Type B pancreatic cell (in vitro differentiated cells): ENCODE measurements around the gene KCNQ5. TPM values are rescaled to one million over a fixed set of nuclear protein-coding genes. Genes with fewer than 3 reads are reported as not detected.

ENCODE experiments used
- DNase-seq: peaks from one replicate; pipeline ENCODE4 v3.0.0; 2021; ENCODE audit warnings: mixed read lengths; ENCODE audit not compliant: unreplicated experiment; ENCODE audit errors: extremely low spot score
- H3K27ac Mint-ChIP-seq: 2 replicates; pipeline ENCODE4 v1.8.0; 2021; ENCODE audit warnings: mild to moderate bottlenecking, mixed read lengths
- H3K27me3 Mint-ChIP-seq: 2 replicates; pipeline ENCODE4 v1.8.0; 2021; ENCODE audit warnings: mixed read lengths
- H3K36me3 Mint-ChIP-seq: 2 replicates; pipeline ENCODE4 v1.8.0; 2021; ENCODE audit warnings: mixed read lengths
- H3K4me1 Mint-ChIP-seq: one replicate; pipeline ENCODE4 v1.8.0; 2021; ENCODE audit warnings: mixed read lengths; ENCODE audit not compliant: unreplicated experiment
- H3K4me3 Mint-ChIP-seq: 2 replicates; pipeline ENCODE4 v1.8.0; 2021; ENCODE audit warnings: mild to moderate bottlenecking, mixed read lengths
- H3K9me3 Mint-ChIP-seq: 2 replicates; pipeline ENCODE4 v1.8.0; 2021; ENCODE audit warnings: mixed read lengths
- total RNA-seq: library from RNA; stranded (reverse); gene quantifications from 2 replicates; pipeline ENCODE4 v1.2.1, GENCODE V29; 2021; ENCODE audit warnings: low replicate concordance
- TF ChIP-seq, protein P1 (sequence below): fragments of 200-600 bp; sonication (generic); conservative IDR thresholded peaks from 2 replicates; pipeline ENCODE4 v1.5.0; 2021; ENCODE audit warnings: antibody characterized with exemption, mild to moderate bottlenecking

The KCNQ5 gene
- total RNA-seq, 1 donor from 2014 or later, result 1.7 TPM

DNA sequence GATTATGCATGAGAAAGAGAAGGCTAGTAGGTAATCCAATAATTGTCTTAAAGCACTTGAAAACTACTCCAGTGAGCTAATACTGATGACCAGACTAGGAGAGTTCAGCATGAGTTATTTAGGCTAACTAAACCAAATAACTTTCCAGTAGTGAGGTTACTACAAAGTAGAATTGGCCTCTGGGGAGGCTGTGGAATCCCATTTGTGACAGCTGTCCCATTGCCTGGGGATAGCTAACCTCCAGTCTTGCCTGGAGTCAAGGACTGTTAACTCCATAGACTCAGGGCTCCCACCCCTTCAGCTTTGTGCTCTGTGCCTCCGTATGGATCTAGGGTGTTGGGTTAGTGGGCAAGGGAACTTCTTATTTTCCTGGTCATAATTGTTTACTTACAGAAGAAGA is 51.0 kb downstream of the KCNQ5 start:
- DNase-seq, result no peak
- TF ChIP-seq, protein P1, sequence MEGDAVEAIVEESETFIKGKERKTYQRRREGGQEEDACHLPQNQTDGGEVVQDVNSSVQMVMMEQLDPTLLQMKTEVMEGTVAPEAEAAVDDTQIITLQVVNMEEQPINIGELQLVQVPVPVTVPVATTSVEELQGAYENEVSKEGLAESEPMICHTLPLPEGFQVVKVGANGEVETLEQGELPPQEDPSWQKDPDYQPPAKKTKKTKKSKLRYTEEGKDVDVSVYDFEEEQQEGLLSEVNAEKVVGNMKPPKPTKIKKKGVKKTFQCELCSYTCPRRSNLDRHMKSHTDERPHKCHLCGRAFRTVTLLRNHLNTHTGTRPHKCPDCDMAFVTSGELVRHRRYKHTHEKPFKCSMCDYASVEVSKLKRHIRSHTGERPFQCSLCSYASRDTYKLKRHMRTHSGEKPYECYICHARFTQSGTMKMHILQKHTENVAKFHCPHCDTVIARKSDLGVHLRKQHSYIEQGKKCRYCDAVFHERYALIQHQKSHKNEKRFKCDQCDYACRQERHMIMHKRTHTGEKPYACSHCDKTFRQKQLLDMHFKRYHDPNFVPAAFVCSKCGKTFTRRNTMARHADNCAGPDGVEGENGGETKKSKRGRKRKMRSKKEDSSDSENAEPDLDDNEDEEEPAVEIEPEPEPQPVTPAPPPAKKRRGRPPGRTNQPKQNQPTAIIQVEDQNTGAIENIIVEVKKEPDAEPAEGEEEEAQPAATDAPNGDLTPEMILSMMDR, result no peak
- Mint-ChIP-seq H3K4me3 (no peak overlapping the region), H3K36me3 (no peaks in the 10 kb centered on the region), H3K27me3 (no peaks in the 10 kb centered on the region), H3K27ac (no peak overlapping the region), H3K9me3 (no peaks in the 10 kb centered on the region), H3K4me1 (no peaks in the 10 kb centered on the region)

DNA sequence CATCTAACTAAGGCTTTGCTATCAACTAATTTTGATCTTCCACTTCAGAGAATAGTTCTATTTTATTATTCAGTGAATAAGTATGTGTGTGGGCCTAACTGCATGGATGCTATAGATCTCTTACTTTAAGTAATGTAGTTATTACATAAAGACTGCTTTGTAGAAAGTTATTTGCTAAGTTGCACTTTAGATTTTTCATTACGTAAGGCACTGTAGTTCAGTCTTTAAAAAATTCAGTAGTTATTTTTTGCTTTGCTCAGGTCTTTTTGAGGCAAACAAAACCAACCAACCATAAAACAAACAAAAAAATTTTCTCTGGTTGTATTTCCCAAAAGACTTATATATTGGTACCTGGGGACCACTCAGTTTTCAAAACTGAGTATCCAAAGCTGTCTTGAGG is 53.0 kb downstream of the KCNQ5 start:
- H3K9me3 Mint-ChIP-seq, result no peaks in the 10 kb centered on the region
- TF ChIP-seq, protein P1, result no peak
- H3K36me3 Mint-ChIP-seq, result no peaks in the 10 kb centered on the region
- DNase-seq, result no peak
- H3K27ac Mint-ChIP-seq, result no peak overlapping the region
- H3K4me1 Mint-ChIP-seq, result no peaks in the 10 kb centered on the region
- no peak overlapping the region for H3K4me3 Mint-ChIP-seq
- H3K27me3 Mint-ChIP-seq, result no peaks in the 10 kb centered on the region

DNA sequence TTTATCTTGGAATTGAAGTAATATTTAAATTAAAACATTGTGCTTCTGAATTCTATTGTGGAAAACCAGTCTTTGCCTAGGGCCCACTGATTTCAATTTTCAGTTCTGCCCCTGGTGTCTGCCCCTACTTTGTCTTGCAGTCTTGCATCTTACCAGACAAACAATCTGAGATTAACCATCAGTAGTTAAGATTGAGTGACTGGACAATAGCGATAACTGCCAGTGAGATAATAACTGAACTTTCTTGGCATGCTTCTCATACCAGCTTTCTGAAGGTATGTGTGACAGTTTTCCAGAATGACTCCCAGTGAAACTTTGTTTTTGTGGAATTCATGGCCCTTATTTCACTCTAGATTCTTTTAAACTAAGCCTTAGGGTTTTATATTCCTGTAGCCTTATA is 53.5 kb downstream of the KCNQ5 start:
- H3K27me3 Mint-ChIP-seq, result no peaks in the 10 kb centered on the region
- DNase-seq, result no peak
- no peak overlapping the region for H3K27ac Mint-ChIP-seq
- H3K4me3 Mint-ChIP-seq, result no peak overlapping the region
- TF ChIP-seq, protein P1, result no peak
- no peaks in the 10 kb centered on the region for H3K4me1 Mint-ChIP-seq
- H3K36me3 Mint-ChIP-seq, result no peaks in the 10 kb centered on the region
- no peaks in the 10 kb centered on the region for H3K9me3 Mint-ChIP-seq

- Mint-ChIP-seq H3K27ac (no peak overlapping the region), H3K4me3 (no peak overlapping the region), H3K27me3 (no peaks in the 10 kb centered on the region), H3K36me3 (no peaks in the 10 kb centered on the region), H3K4me1 (no peaks in the 10 kb centered on the region), H3K9me3 (no peaks in the 10 kb centered on the region)
- DNase-seq, result no peak
- TF ChIP-seq, protein P1, result no peak
Measured at GRCh38 chr6:72676995-72677394, 55.1 kb downstream of the KCNQ5 start.

- no peaks in the 10 kb centered on the region for H3K4me1 Mint-ChIP-seq
- no peaks in the 10 kb centered on the region for H3K9me3 Mint-ChIP-seq
- H3K27me3 Mint-ChIP-seq, result no peaks in the 10 kb centered on the region
- no peak overlapping the region for H3K27ac Mint-ChIP-seq
- TF ChIP-seq, protein P1, result no peak
- no peaks in the 10 kb centered on the region for H3K36me3 Mint-ChIP-seq
- DNase-seq, result no peak
- H3K4me3 Mint-ChIP-seq, result no peak overlapping the region
Measured at GRCh38 chr6:72677740-72678139, 55.9 kb downstream of the KCNQ5 start.

- H3K9me3 Mint-ChIP-seq, result no peaks in the 10 kb centered on the region
- TF ChIP-seq, protein P1, result no peak
- H3K4me3 Mint-ChIP-seq, result no peak overlapping the region
- no peak overlapping the region for H3K27ac Mint-ChIP-seq
- DNase-seq, result no peak
- no peaks in the 10 kb centered on the region for H3K36me3 Mint-ChIP-seq
- no peaks in the 10 kb centered on the region for H3K4me1 Mint-ChIP-seq
- no peaks in the 10 kb centered on the region for H3K27me3 Mint-ChIP-seq
Measured at GRCh38 chr6:72683797-72684196, 61.9 kb downstream of the KCNQ5 start.
